Stimulated activated memory B cell treated with anti-CD40 and anti-IgM and Interleukin-4, amounts not matched to agents 10 μg/mL and 1 μg/mL and 100 μg/mL, for 72 hours (primary cell): Measurements from ENCODE around the gene TUB.

Experiments used
- ATAC-seq: fragments of 150-1000 bp; cut with Tn5 transposase; 2 replicates; pipeline ENCODE4 v1.10.0; 2021
- H3K27ac Mint-ChIP-seq: one replicate; pipeline ENCODE4 v1.8.0; 2022; ENCODE audit warnings: mild to moderate bottlenecking, mixed read lengths
- H3K27me3 Mint-ChIP-seq: one replicate; pipeline ENCODE4 v1.8.0; 2022; ENCODE audit warnings: mixed read lengths
- H3K36me3 Mint-ChIP-seq: one replicate; pipeline ENCODE4 v1.8.0; 2022; ENCODE audit warnings: mixed read lengths
- H3K4me1 Mint-ChIP-seq: one replicate; pipeline ENCODE4 v1.8.0; 2022; ENCODE audit warnings: mixed read lengths
- H3K4me3 Mint-ChIP-seq: one replicate; pipeline ENCODE4 v1.8.0; 2022; ENCODE audit warnings: mild to moderate bottlenecking, moderate library complexity, mixed read lengths
- H3K9me3 Mint-ChIP-seq: one replicate; pipeline ENCODE4 v1.8.0; 2022; ENCODE audit warnings: mixed read lengths

TUB gene

GRCh38 chr11:8127447-8127846 is 46.4 kb downstream of the TUB start:
- Mint-ChIP-seq H3K4me3 (no peak overlapping the region), H3K27ac (no peak overlapping the region), H3K27me3 (no peaks in the 10 kb centered on the region), H3K4me1 (peaks cover 4% of the 10 kb centered on the region), H3K9me3 (no peaks in the 10 kb centered on the region), H3K36me3 (peaks cover 70% of the 10 kb centered on the region)
- ATAC-seq: no peak

GRCh38 chr11:8138526-8138925 is 57.5 kb downstream of the TUB start:
- no peaks in the 10 kb centered on the region for H3K4me1 Mint-ChIP-seq
- no peak overlapping the region for H3K4me3 Mint-ChIP-seq
- H3K27ac Mint-ChIP-seq: no peak overlapping the region
- peaks cover 66% of the 10 kb centered on the region for H3K36me3 Mint-ChIP-seq
- peaks cover 3% of the 10 kb centered on the region for H3K9me3 Mint-ChIP-seq
- H3K27me3 Mint-ChIP-seq: no peaks in the 10 kb centered on the region
- no peak for ATAC-seq

- Mint-ChIP-seq H3K4me1 (peaks cover 11% of the 10 kb centered on the region), H3K36me3 (peaks cover 65% of the 10 kb centered on the region), H3K27me3 (no peaks in the 10 kb centered on the region), H3K9me3 (no peaks in the 10 kb centered on the region), H3K4me3 (no peak overlapping the region), H3K27ac (no peak overlapping the region)
- ATAC-seq: no peak
Measured at GRCh38 chr11:8149726-8150125, 68.7 kb downstream of the TUB start.
